Adrenal gland (tissue), 12 donors: ENCODE data around the gene DZIP3. TPM values are rescaled to one million over a fixed set of nuclear protein-coding genes. Genes with fewer than 3 reads are reported as not detected.

Source experiments
- DNase-seq, 7 donors: peaks; one replicate each; pipeline ENCODE4 v3.0.0-alpha.2; 2019 to 2020
- H3K27ac ChIP-seq, 5 donors: fragments of 200-600 bp; sonication (generic) in 4 of 5; 1 replicate in 3 of 5; 2 replicates in 2 of 5; pipeline versions ENCODE4 v1.5.1 to v1.8.0; 2016 to 2020; ENCODE audit warnings: mild to moderate bottlenecking in 1 of 5
- H3K27me3 ChIP-seq: fragments of 200-600 bp; 2 replicates; pipeline ENCODE4 v1.8.0; 2021
- H3K36me3 ChIP-seq, 2 donors: fragments of 200-600 bp; replicated peaks in 1 of 2; 1 replicate in 1 of 2; 2 replicates in 1 of 2; pipeline versions ENCODE4 v1.5.1 to v1.8.0; 2018 to 2022
- H3K4me1 ChIP-seq, 2 donors: fragments of 200-600 bp; replicated peaks in 1 of 2; 1 replicate in 1 of 2; 2 replicates in 1 of 2; pipeline versions ENCODE4 v1.5.1 to v1.8.0; 2018 to 2021
- H3K4me3 ChIP-seq, 4 donors: fragments of 200-600 bp; sonication (generic) in 3 of 4; one replicate each; pipeline ENCODE4 v1.5.1; 2016 to 2018
- H3K9me3 ChIP-seq, 3 donors: fragments of 200-600 bp; sonication (generic) in 1 of 3; replicated peaks in 1 of 3; 1 replicate in 2 of 3; 2 replicates in 1 of 3; pipeline versions ENCODE4 v1.5.1 to v1.8.0; 2016 to 2021
- CTCF ChIP-seq, 6 experiments: fragments of 450-650 bp in 4 of 6; fragments of 200-600 bp in 2 of 6; sonication (generic) in 1 of 6; IDR thresholded peaks; 1 replicate in 5 of 6; 2 replicates in 1 of 6; pipeline versions ENCODE4 v1.5.1 to v1.8.0; 2016 to 2021; ENCODE audit warnings: antibody characterized with exemption in 6 of 6, mild to moderate bottlenecking in 2 of 6, moderate library complexity in 1 of 6
- POLR2A ChIP-seq, 2 donors: fragments of 450-650 bp; IDR thresholded peaks; one replicate each; pipeline ENCODE4 v1.6.1; 2017; ENCODE audit warnings: antibody characterized with exemption in 2 of 2, mild to moderate bottlenecking in 2 of 2, moderate library complexity in 1 of 2
- WGBS, 4 donors: extraction: QIAGEN DNeasy Blood & Tissue Kit in 2 of 4; methylation state at CpG; one replicate each; pipeline versions ENCODE4 v1.1.5 to v1.1.7; 2013 to 2017; 5-methylcytosine and 5-hydroxymethylcytosine counted together
- intact Hi-C, 2 donors: fragments of 100-400 bp; cut with DNase I; formaldehyde crosslinking; loops; one replicate each; pipeline versions ENCODE4 v1.14.1 to v1.15.0; 2022 to 2023
- polyA plus RNA-seq, 3 donors: library from polyadenylated mRNA; stranded (reverse); fragments of 200-250 nt in 2 of 3; fragments of 350-450 nt in 1 of 3; fragmentation: Illumina TruSeq in 1 of 3; extraction: RNeasy Lipid Tissue Mini Kit (QIAGEN cat#74804) in 1 of 3; gene quantifications; one replicate each; pipeline ENCODE4 v1.2.3, GENCODE V29; 2013 to 2014
- total RNA-seq, 9 donors: library from RNA; depleted of rRNA in 4 of 9; stranded (reverse); fragments of >200 nt in 4 of 9; fragments of 120-200 nt in 1 of 9; fragmentation: NEBNext Ultra II Directional in 1 of 9; extraction: Animal tissue kit (Norgen Biotek cat#: 25700) in 1 of 9; gene quantifications; one replicate each; pipeline versions ENCODE4 v1.1.0 to v1.2.4, GENCODE V29; 2013 to 2023
- donor health status: healthy with polysubstance abuse.
- donor health status: Bipolar disorder and iron deficiency.
- donor health status: DM: yes; HTN: yes; CAD: no.
- donor health status: DM: no; HTN: no; CAD: no.
- donor health status: DM: no; HTN: no; CAD: no.
- donor health status: DM: yes; HTN: yes; CAD: no.

The DZIP3 gene
- total and polyA plus RNA-seq, 12 donors, result 8.9 to 39.3 (median 14.7) TPM

- intact Hi-C loops, result no loop called here
- Histone ChIP-seq H3K4me1 (no peaks in the 10 kb centered on the region), H3K9me3 (no peaks in the 10 kb centered on the region), H3K27me3 (no peaks in the 10 kb centered on the region), H3K36me3 (no peaks in the 10 kb centered on the region), H3K4me3 (no peak overlapping the region), H3K27ac (no peak overlapping the region)
- no peak for DNase-seq
- WGBS, 4 donors, result 87 to 96% (median 92%) methylated on average over 3 of the region's 3 CpGs
- TF ChIP-seq POLR2A (IDR thresholded peaks at IDR 0.05) (no peak), CTCF (IDR thresholded peaks at IDR 0.05) (no peak)
Observed at GRCh38 chr3:108565506-108565905, 24.0 kb upstream of the DZIP3 start.

GRCh38 chr3:108566599-108566998 lies 22.9 kb upstream of the DZIP3 start:
- 91 to 100% (median 97%) methylated on average over 1 of the region's 1 CpG for WGBS, 4 donors
- H3K27me3 ChIP-seq, result no peaks in the 10 kb centered on the region
- H3K9me3 ChIP-seq, result no peaks in the 10 kb centered on the region
- no peaks in the 10 kb centered on the region for H3K36me3 ChIP-seq
- H3K4me3 ChIP-seq, result no peak overlapping the region
- H3K27ac ChIP-seq, result no peak overlapping the region
- no peak for TF ChIP-seq CTCF (IDR thresholded peaks at IDR 0.05)
- TF ChIP-seq POLR2A (IDR thresholded peaks at IDR 0.05), result no peak
- no peak for DNase-seq
- intact Hi-C loops, result no loop called here
- no peaks in the 10 kb centered on the region for H3K4me1 ChIP-seq

- intact Hi-C loops, result no loop called here
- H3K4me1 ChIP-seq, result no peaks in the 10 kb centered on the region
- DNase-seq, result no peak
- H3K27me3 ChIP-seq, result no peaks in the 10 kb centered on the region
- H3K9me3 ChIP-seq, result no peaks in the 10 kb centered on the region
- no peak overlapping the region for H3K4me3 ChIP-seq
- no peak overlapping the region for H3K27ac ChIP-seq
- TF ChIP-seq POLR2A (IDR thresholded peaks at IDR 0.05), result no peak
- TF ChIP-seq CTCF (IDR thresholded peaks at IDR 0.05), result no peak
- WGBS, 4 donors, result 96 to 99% (median 98%) methylated on average over 4 of the region's 4 CpGs
- no peaks in the 10 kb centered on the region for H3K36me3 ChIP-seq
Observed at GRCh38 chr3:108569336-108569735, 20.2 kb upstream of the DZIP3 start.

- Histone ChIP-seq H3K27ac (no peak overlapping the region), H3K9me3 (no peaks in the 10 kb centered on the region), H3K36me3 (peaks cover 0 to 5% of the 10 kb centered on the region in 2 donors), H3K4me1 (no peaks in the 10 kb centered on the region), H3K4me3 (no peak overlapping the region), H3K27me3 (no peaks in the 10 kb centered on the region)
- intact Hi-C loops, result no loop called here
- no peak for TF ChIP-seq POLR2A (IDR thresholded peaks at IDR 0.05)
- no peak for TF ChIP-seq CTCF (IDR thresholded peaks at IDR 0.05)
- DNase-seq, result no peak
- 91 to 94% (median 92%) methylated on average over 2 of the region's 2 CpGs for WGBS, 4 donors
Observed at GRCh38 chr3:108578064-108578463, 11.5 kb upstream of the DZIP3 start.
